ENCODE data around the gene GLO1. TPM values are rescaled to one million over a fixed set of nuclear protein-coding genes. Genes with fewer than 3 reads are reported as not detected.

Gene GLO1
- total and polyA plus RNA-seq, 2 experiments from 2014 or later: 273 TPM

GRCh38 chr6:38639498-38640215 lies 63.3 kb downstream of the GLO1 start, which contains the start of gene BTBD9:
TSS of gene BTBD9 (minus strand) at chr6:38639929.
- peak within 1 kb of the TSS; percentile 100 for H2AFZ ChIP-seq
- no peaks in the 10 kb centered on the region for H3K27me3 ChIP-seq (ENCODE audit: insufficient read depth)
- peak within 1 kb of the TSS; percentile 77 for H3K27ac Mint-ChIP-seq
- peaks cover 11% of the 10 kb centered on the region; the same call in 1 of the 2 replicates for H3K79me2 ChIP-seq (replicated peaks; ENCODE audit: insufficient read depth)
- peaks cover 10% of the 10 kb centered on the region for H3K4me1 Mint-ChIP-seq
- H3K9me2 ChIP-seq (ENCODE audit: insufficient read depth): no peaks in the 10 kb centered on the region
- no peaks in the 10 kb centered on the region for H3K36me3 Mint-ChIP-seq (ENCODE audit: low read depth)
- ATAC-seq (peak; percentile 88), DNase-seq (ENCODE audit: low spot score) (peak; percentile 86)
- peak within 1 kb of the TSS; percentile 98 for H3K4me2 ChIP-seq
- H3K4me1 ChIP-seq (ENCODE audit: insufficient read depth): peaks cover 11% of the 10 kb centered on the region
- H3K27ac ChIP-seq (ENCODE audit: low read depth): peak within 1 kb of the TSS; percentile 87
- peak within 1 kb of the TSS; percentile 97 for H3K4me3 ChIP-seq
- peaks cover 4% of the 10 kb centered on the region for H3K27me3 Mint-ChIP-seq (ENCODE audit: insufficient read depth, low read depth, poor library complexity)
- peaks cover 11% of the 10 kb centered on the region; the same call in 1 of the 2 replicates for H3F3A ChIP-seq (replicated peaks; ENCODE audit: low read depth)
- TF ChIP-seq NANOG (IDR thresholded peaks at IDR 0.05; ENCODE audit: borderline replicate concordance) (no peak), EZH2phosphoT487 (IDR thresholded peaks at IDR 0.05; ENCODE audit: unreplicated experiment) (no peak), REST (IDR thresholded peaks at IDR 0.05; ENCODE audit: unreplicated experiment) (no peak), POLR2AphosphoS5 (IDR thresholded peaks at IDR 0.05; ENCODE audit: low read depth) (peak; percentile 55), CREB1 (CRISPR knock-in tag; IDR thresholded peaks at IDR 0.05; ENCODE audit: low read depth) (peak; percentile 97)
- H3K4me3 Mint-ChIP-seq: peak within 1 kb of the TSS; percentile 85
- H3K36me3 ChIP-seq (ENCODE audit: insufficient read depth): no peaks in the 10 kb centered on the region
- H3K9me3 Mint-ChIP-seq: no peaks in the 10 kb centered on the region
- no peaks in the 10 kb centered on the region for H4K20me1 ChIP-seq (replicated peaks; ENCODE audit: insufficient read depth)

GRCh38 chr6:38638941-38639497 lies 63.9 kb downstream of the GLO1 start:
- H3F3A ChIP-seq (replicated peaks; ENCODE audit: low read depth): peaks cover 11% of the 10 kb centered on the region; the same call in 1 of the 2 replicates
- peak overlapping the region; percentile 87; the same call in 1 of the 2 replicates for H3K27ac ChIP-seq (ENCODE audit: low read depth)
- TF ChIP-seq ETS1 (IDR thresholded peaks at IDR 0.05): no peak
- no peak for TF ChIP-seq NANOG (IDR thresholded peaks at IDR 0.05; ENCODE audit: borderline replicate concordance)
- TF ChIP-seq CTCF (conservative IDR thresholded peaks at IDR 0.05; ENCODE audit: low read depth in 2 of 2): no peak
- no peak for TF ChIP-seq ZNF331 (CRISPR knock-in tag; IDR thresholded peaks at IDR 0.05; ENCODE audit: low read depth)
- no peak for TF ChIP-seq REST (IDR thresholded peaks at IDR 0.05; ENCODE audit: unreplicated experiment)
- no peak for TF ChIP-seq JUNB (IDR thresholded peaks at IDR 0.05; ENCODE audit: unreplicated experiment)
- TF ChIP-seq EZH2phosphoT487 (IDR thresholded peaks at IDR 0.05; ENCODE audit: unreplicated experiment): no peak
- DNase-seq (ENCODE audit: low spot score): peak; percentile 56
- H4K20me1 ChIP-seq (replicated peaks; ENCODE audit: insufficient read depth): no peaks in the 10 kb centered on the region
- Mint-ChIP-seq H3K4me1 (peaks cover 10% of the 10 kb centered on the region), H3K4me3 (peak overlapping the region; percentile 85), H3K27ac (peak overlapping the region; percentile 77), H3K36me3 (ENCODE audit: low read depth) (no peaks in the 10 kb centered on the region), H3K9me3 (no peaks in the 10 kb centered on the region), H3K27me3 (ENCODE audit: insufficient read depth, low read depth, poor library complexity) (peaks cover 4% of the 10 kb centered on the region)
- peak; percentile 61 for ATAC-seq
- no peaks in the 10 kb centered on the region for H3K9me2 ChIP-seq (ENCODE audit: insufficient read depth)
- H3K4me1 ChIP-seq (ENCODE audit: insufficient read depth): peaks cover 11% of the 10 kb centered on the region
- H3K36me3 ChIP-seq (ENCODE audit: insufficient read depth): no peaks in the 10 kb centered on the region
- H3K4me2 ChIP-seq: peak overlapping the region; percentile 98
- H3K79me2 ChIP-seq (replicated peaks; ENCODE audit: insufficient read depth): peaks cover 11% of the 10 kb centered on the region; the same call in 1 of the 2 replicates
- H2AFZ ChIP-seq: peak overlapping the region; percentile 100
- H3K4me3 ChIP-seq: peak overlapping the region; percentile 97
- no peaks in the 10 kb centered on the region for H3K27me3 ChIP-seq (ENCODE audit: insufficient read depth)

All from GM23338 (cell line).